ENCODE data around the gene SNX18.

DNA sequence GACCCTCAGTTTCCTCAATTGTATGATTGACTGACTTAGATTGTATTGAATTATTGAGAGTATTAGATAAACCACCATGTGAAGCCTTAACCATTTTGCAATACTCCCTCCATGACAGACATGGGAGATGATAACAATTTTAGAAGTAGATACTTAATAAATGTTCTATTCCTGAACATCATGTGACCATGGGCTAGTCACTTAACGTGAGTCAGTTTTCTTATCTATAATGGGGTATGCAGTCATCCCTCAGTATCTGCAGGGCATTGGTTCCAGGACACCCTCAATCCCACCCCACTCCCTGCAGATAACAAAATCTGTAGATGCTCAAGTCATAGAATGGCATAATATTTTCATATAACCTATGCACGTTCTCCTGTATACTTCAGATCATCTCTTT lies 31.0 kb downstream of the SNX18 start:
- TF ChIP-seq, protein P1, sequence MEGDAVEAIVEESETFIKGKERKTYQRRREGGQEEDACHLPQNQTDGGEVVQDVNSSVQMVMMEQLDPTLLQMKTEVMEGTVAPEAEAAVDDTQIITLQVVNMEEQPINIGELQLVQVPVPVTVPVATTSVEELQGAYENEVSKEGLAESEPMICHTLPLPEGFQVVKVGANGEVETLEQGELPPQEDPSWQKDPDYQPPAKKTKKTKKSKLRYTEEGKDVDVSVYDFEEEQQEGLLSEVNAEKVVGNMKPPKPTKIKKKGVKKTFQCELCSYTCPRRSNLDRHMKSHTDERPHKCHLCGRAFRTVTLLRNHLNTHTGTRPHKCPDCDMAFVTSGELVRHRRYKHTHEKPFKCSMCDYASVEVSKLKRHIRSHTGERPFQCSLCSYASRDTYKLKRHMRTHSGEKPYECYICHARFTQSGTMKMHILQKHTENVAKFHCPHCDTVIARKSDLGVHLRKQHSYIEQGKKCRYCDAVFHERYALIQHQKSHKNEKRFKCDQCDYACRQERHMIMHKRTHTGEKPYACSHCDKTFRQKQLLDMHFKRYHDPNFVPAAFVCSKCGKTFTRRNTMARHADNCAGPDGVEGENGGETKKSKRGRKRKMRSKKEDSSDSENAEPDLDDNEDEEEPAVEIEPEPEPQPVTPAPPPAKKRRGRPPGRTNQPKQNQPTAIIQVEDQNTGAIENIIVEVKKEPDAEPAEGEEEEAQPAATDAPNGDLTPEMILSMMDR (IDR thresholded peaks at IDR 0.05; ENCODE audit: insufficient read depth, low read depth, low read length), result no peak
- no peak for TF ChIP-seq EZH2 (IDR thresholded peaks at IDR 0.05; ENCODE audit: insufficient read depth, low read length)
